ENCODE results near the gene EFCAB9.

The EFCAB9 gene

DNA sequence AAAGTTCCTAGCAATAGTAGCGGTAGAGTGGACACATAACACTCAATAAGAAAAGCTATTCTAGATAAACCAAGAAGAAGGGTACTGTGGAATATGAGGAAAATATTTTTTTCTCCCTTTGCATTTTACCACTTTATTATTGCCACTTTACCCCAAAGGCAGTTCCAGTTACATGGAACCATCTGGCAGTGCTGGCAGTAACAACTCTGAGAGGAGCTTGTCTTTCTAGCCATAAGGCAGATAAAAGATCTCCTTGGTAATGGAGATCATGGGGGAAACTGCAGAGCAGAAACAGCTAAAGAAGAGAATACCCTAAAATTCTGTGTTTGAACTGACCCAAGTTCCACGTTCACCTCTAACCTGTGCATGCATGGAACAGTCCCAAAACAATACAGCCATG, 51.1 kb downstream of the EFCAB9 start:
- DNase-seq: no peak

DNA sequence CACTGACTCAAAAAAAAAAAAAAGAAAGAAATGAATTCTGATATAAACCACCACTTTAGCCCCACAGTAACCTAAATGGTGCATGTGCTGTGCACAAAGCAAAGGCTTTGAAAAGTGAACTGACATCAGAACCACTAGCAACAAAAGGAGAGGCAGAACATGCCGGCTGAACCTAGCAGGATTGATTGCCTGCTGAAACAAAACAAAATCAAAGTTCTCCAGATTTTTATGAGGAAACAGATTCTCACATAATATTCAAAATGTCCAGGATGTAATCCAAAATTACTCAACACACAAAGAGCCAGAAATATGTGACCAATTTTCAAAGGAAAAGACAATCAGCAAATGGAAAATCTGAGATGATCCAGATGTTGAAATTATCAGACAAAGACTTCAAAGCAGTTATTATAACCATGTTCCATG, 51.7 kb downstream of the EFCAB9 start:
- DNase-seq: no peak

DNA sequence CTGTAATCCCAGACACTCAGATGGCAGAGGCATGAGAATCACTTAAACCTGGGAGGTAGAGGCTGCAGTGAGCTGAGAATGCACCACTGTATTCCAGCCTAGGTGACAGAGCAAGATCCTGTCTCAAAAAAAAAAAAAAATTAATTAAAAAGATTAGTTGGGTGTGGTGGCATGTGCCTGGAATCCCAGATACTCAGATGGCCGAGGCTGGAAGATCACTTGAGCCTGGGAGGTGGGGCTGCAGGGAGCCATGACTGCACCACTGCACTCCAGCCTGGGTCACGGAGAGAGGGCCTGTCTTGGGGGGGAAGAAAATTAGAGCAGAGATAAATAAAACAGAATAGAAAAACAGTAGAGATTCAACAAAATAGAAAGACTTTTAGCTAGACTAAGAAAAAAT, 54.7 kb downstream of the EFCAB9 start:
- DNase-seq: no peak

DNA sequence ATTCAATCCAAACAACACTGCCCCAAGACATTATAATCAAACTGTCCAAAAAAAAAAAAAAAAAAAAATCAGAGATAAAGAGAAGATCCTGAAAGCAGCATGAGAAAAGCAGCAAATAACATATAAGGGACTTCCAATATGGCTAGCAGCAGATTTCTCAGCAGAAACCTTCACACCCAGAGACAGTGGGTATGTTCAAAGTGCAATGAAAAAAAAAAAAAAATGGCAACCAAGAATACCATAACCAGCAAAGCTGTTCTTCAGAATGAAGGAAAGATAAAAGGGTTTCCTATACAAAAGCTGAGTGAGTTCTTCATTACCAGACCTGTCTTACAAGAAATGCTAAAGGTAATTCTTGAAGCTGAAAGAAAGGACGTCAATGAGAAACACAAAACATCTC, 57.4 kb downstream of the EFCAB9 start:
- DNase-seq: no peak

DNA sequence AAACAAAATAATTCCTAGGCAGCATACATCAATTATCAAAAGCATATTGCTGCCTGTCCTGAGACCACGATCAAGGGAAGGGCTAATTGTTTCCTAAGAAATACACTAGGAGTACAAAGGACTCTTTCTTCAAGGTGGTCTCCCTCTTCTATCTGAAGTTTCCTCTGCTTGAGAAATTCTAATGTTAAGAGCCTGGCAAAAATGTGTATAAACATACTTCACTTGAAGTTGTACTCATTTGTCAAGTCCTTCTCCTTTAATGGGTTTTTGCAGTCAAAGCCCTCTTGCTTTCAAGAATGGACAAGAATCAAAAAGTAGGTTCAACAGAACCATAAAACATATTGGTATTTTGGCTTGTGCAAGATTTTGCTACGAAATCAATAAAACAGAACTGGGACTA, 58.5 kb downstream of the EFCAB9 start:
- no peak for DNase-seq
